Measurements from ENCODE around the gene SELP. TPM values are rescaled to one million over a fixed set of nuclear protein-coding genes. Genes with fewer than 3 reads are reported as not detected.

The SELP gene
- total RNA-seq = 0.12 and 0.40 TPM in 2 replicates

GRCh38 chr1:169630006-169630405 is at the start of gene SELP:
Gene SELP (minus strand): TSS chr1:169630124. CDS start chr1:169630074, 50 bp downstream.

GRCh38 chr1:169586395-169587255 is 43.3 kb downstream of the SELP start, which contains the start of gene F5:
Gene F5 (minus strand): TSS chr1:169586481. CDS start chr1:169586386, 95 bp downstream.

Other genes with a start within 250 kb of the SELP start
- gene CCDC181, start 202.7 kb downstream of the SELP start, total RNA-seq = 0.92 and 1.1 TPM in 2 replicates
- gene SLC19A2, start 144.2 kb downstream of the SELP start, total RNA-seq = 6.5 and 9.4 TPM in 2 replicates
- gene F5, start 43.6 kb downstream of the SELP start, total RNA-seq = under 0.01 TPM in 1 of 2 replicates, not detected in the other
- 0.79 and 0.81 TPM in 2 replicates for gene SELL, start 81.5 kb upstream of the SELP start, total RNA-seq
- gene SELE, start 104.0 kb upstream of the SELP start, total RNA-seq = under 0.01 TPM in 2 replicates
- gene METTL18, start 164.8 kb upstream of the SELP start, total RNA-seq = 5.4 and 9.5 TPM in 2 replicates

Measured in aortic smooth muscle cell (primary cell).